ENCODE data around the gene DOCK8.

DNA sequence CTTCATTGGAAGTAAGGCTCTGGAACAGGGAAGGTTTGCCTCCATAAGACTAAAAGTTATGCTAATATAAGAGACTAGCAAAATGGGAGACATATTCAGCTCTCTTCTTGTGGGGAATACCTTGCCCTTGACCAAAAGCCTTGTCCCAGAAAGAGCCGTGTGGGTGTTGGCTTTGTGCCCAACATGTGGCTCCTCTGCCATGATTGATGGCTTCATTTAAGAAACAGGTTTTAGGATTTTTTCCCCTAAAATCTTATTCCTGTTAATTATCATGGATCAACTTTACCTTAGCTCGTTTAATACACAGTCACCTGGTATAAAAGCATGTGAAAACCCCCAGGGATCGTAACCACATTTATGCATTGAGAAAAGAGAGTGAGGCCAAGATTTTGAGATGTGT is 38.9 kb downstream of the DOCK8 start:
- TF ChIP-seq, protein P1, sequence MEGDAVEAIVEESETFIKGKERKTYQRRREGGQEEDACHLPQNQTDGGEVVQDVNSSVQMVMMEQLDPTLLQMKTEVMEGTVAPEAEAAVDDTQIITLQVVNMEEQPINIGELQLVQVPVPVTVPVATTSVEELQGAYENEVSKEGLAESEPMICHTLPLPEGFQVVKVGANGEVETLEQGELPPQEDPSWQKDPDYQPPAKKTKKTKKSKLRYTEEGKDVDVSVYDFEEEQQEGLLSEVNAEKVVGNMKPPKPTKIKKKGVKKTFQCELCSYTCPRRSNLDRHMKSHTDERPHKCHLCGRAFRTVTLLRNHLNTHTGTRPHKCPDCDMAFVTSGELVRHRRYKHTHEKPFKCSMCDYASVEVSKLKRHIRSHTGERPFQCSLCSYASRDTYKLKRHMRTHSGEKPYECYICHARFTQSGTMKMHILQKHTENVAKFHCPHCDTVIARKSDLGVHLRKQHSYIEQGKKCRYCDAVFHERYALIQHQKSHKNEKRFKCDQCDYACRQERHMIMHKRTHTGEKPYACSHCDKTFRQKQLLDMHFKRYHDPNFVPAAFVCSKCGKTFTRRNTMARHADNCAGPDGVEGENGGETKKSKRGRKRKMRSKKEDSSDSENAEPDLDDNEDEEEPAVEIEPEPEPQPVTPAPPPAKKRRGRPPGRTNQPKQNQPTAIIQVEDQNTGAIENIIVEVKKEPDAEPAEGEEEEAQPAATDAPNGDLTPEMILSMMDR (conservative IDR thresholded peaks at IDR 0.05; ENCODE audit: low read depth, low read length), result no peak
- TF ChIP-seq POLR2A (IDR thresholded peaks at IDR 0.05; ENCODE audit: low read depth, low read length) (no peak), USF2 (IDR thresholded peaks at IDR 0.05; ENCODE audit: low read depth, low read length) (no peak), RAD21 (IDR thresholded peaks at IDR 0.05; ENCODE audit: low read length) (no peak), CEBPB (IDR thresholded peaks at IDR 0.05; ENCODE audit: low read depth, low read length) (no peak), RCOR1 (IDR thresholded peaks at IDR 0.05; ENCODE audit: insufficient replicate concordance, low read length) (no peak)
